Gastrocnemius medialis (tissue), 4 donors: ENCODE measurements around the gene GIT2. TPM values are rescaled to one million over a fixed set of nuclear protein-coding genes. Genes with fewer than 3 reads are reported as not detected.
"Not testable (repeated sequence)": the region's sequence is repeated elsewhere in the genome, so short reads cannot be mapped to it uniquely, and the experiment has no call there.

ENCODE experiments used
- ATAC-seq, 2 donors: fragments of 150-250 bp; one replicate each; pipeline ENCODE4 v1.9.1; 2016
- DNase-seq, 2 donors: peaks; one replicate each; pipeline ENCODE4 v3.0.0-alpha.2; 2019
- H3K27ac ChIP-seq, 4 donors: fragments of 200-600 bp; sonication (generic); 1 replicate in 1 of 4; 2 replicates in 3 of 4; pipeline ENCODE4 v1.5.1; 2016 to 2018; ENCODE audit warnings: mild to moderate bottlenecking in 2 of 4, moderate library complexity in 1 of 4
- H3K27me3 ChIP-seq, 3 donors: fragments of 200-600 bp; sonication (generic) in 2 of 3; 1 replicate in 1 of 3; 2 replicates in 2 of 3; pipeline versions ENCODE4 v1.5.1 to v1.6.0; 2016 to 2019; ENCODE audit warnings: mild to moderate bottlenecking in 1 of 3, moderate library complexity in 1 of 3
- H3K36me3 ChIP-seq, 2 donors: fragments of 200-600 bp; sonication (generic) in 1 of 2; one replicate each; pipeline ENCODE4 v1.5.1; 2017 to 2018
- H3K4me1 ChIP-seq, 2 donors: fragments of 200-600 bp; sonication (generic) in 1 of 2; one replicate each; pipeline ENCODE4 v1.5.1; 2016 to 2017; ENCODE audit warnings: mild to moderate bottlenecking in 2 of 2
- H3K4me3 ChIP-seq, 4 donors: fragments of 200-600 bp; sonication (generic) in 3 of 4; 1 replicate in 1 of 4; 2 replicates in 3 of 4; pipeline ENCODE4 v1.5.1; 2016 to 2019; ENCODE audit warnings: mild to moderate bottlenecking in 2 of 4
- H3K9me3 ChIP-seq, 3 donors: fragments of 200-600 bp; sonication (generic) in 2 of 3; 1 replicate in 1 of 3; 2 replicates in 2 of 3; pipeline ENCODE4 v1.5.1; 2016 to 2019
- POLR2A ChIP-seq, 2 donors: fragments of 450-650 bp; IDR thresholded peaks; one replicate each; pipeline ENCODE4 v1.6.1; 2017; ENCODE audit warnings: antibody characterized with exemption in 2 of 2, mild to moderate bottlenecking in 2 of 2, moderate library complexity in 2 of 2
- in situ Hi-C, 4 donors: fragments of 200-750 bp; cut with MboI; loops; one replicate each; pipeline versions ENCODE4 v1.15.0 to v1.8.0; 2017; ENCODE audit warnings: low sequenced_read_pairs in 4 of 4
- intact Hi-C: fragments of 100-400 bp; cut with DNase I; formaldehyde crosslinking; loops from one replicate; pipeline ENCODE4 v1.15.1; 2023; ENCODE audit warnings: low total_unique reads
- total RNA-seq, 4 donors: library from RNA; depleted of rRNA; stranded (reverse); fragments of >200 nt; gene quantifications; one replicate each; pipeline versions ENCODE4 v1.1.0 to v1.2.3, GENCODE V29; 2016
- TF ChIP-seq, protein P1 (sequence below), 5 experiments: fragments of 450-650 bp in 3 of 5; fragments of 200-600 bp in 2 of 5; sonication (generic) in 2 of 5; IDR thresholded peaks in 4 of 5; conservative IDR thresholded peaks in 1 of 5; 1 replicate in 4 of 5; 2 replicates in 1 of 5; pipeline ENCODE4 v1.5.1; 2016 to 2019; ENCODE audit warnings: antibody characterized with exemption in 5 of 5, mild to moderate bottlenecking in 3 of 5, moderate library complexity in 3 of 5

GIT2 gene
- total RNA-seq, 4 donors from 2014 or later = 23.4 to 32.1 (median 23.6) TPM

DNA sequence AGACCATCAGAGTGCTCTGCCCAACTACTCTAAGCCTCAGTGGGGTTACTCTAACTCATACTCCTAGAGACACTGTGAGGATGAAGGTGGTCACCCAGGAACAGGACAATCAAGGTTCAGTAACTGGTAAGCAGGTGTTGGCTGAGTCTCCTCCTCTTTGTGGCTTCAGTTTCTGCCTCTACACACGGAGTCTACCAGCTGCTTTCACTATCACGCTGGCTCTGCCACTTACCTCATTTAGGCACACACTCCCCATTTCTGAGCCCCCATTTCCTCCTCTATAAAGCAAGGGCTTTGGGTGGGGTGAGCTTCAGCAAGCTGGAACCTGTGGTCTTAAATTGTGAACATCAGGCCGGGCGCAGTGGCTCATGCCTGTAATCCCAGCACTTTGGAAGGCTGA, 103.4 kb downstream of the GIT2 start:
- in situ Hi-C loops = no loop called here

DNA sequence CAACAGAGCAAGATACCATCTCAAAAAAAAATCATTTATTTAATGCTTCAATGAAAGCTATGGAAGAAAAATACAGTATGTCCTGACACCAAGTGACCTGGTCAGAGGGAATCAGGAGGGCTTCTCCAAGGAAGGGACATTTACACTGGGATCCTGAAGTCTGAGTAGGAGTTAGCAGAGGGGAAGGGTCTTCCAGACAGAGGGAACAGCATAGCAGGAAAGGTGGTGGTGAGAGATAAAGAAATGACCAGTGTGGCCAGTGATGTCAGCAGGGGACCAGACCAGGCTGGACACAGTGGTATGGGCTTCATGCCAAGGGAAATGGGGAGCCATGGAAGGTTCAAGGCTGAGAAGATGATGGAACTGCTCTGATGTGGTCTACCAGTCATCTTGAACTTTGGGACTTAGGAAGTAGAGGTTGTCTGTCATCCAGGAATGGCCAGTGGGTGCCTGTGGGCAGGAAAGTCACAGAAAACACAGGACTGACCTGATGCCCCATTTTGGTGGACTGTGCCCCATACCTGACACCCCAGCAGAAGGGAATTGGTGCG, 103.9 kb downstream of the GIT2 start:
- ATAC-seq (no peak), DNase-seq (no peak)
- Histone ChIP-seq H3K9me3 (no peaks in the 10 kb centered on the region), H3K27ac (no peak overlapping the region), H3K27me3 (peaks cover 0 to 3% (median 0%) of the 10 kb centered on the region in 3 donors), H3K36me3 (no peaks in the 10 kb centered on the region), H3K4me1 (no peaks in the 10 kb centered on the region), H3K4me3 (no peak overlapping the region)
- in situ Hi-C loops (no loop called here), intact Hi-C loops (no loop called here)
- TF ChIP-seq, protein P1, sequence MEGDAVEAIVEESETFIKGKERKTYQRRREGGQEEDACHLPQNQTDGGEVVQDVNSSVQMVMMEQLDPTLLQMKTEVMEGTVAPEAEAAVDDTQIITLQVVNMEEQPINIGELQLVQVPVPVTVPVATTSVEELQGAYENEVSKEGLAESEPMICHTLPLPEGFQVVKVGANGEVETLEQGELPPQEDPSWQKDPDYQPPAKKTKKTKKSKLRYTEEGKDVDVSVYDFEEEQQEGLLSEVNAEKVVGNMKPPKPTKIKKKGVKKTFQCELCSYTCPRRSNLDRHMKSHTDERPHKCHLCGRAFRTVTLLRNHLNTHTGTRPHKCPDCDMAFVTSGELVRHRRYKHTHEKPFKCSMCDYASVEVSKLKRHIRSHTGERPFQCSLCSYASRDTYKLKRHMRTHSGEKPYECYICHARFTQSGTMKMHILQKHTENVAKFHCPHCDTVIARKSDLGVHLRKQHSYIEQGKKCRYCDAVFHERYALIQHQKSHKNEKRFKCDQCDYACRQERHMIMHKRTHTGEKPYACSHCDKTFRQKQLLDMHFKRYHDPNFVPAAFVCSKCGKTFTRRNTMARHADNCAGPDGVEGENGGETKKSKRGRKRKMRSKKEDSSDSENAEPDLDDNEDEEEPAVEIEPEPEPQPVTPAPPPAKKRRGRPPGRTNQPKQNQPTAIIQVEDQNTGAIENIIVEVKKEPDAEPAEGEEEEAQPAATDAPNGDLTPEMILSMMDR (IDR thresholded peaks at IDR 0.05 in 4 of 5, conservative IDR thresholded peaks at IDR 0.05 in 1 of 5) = no peak
- no peak for TF ChIP-seq POLR2A (IDR thresholded peaks at IDR 0.05)

More for the DNA sequence above, 103.4 kb downstream of the GIT2 start:
- Histone ChIP-seq H3K9me3 (no peaks in the 10 kb centered on the region), H3K27me3 (peaks cover 0 to 3% (median 0%) of the 10 kb centered on the region in 3 donors), H3K27ac (no peak overlapping the region), H3K4me1 (no peaks in the 10 kb centered on the region), H3K4me3 (no peak overlapping the region), H3K36me3 (no peaks in the 10 kb centered on the region)
- ATAC-seq = no peak
- intact Hi-C loops = no loop called here
- TF ChIP-seq POLR2A (IDR thresholded peaks at IDR 0.05) = no peak
- TF ChIP-seq, protein P1 (IDR thresholded peaks at IDR 0.05 in 4 of 5, conservative IDR thresholded peaks at IDR 0.05 in 1 of 5) = no peak
- no peak for DNase-seq

DNA sequence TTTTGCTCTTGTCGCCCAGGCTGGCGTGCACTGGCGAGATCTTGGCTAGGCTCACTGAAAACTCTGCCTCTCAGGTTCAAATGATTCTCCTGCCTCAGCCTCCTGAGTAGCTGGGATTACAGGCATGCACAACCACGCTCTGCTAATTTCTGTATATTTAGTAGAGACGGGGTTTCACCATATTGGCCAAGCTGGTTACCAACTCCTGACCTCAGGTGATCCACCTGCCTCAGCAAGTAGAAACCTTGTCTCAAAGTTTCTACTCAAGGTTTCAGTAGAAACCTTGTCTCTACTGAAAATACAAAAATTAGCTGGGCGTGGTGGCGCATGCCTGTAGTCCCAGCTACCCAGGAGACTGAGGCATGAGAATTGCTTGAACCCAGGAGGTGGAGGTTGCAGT, 104.4 kb downstream of the GIT2 start:
- ATAC-seq, H3K4me3 ChIP-seq, H3K27ac ChIP-seq, H3K9me3 ChIP-seq, intact Hi-C loops, H3K36me3 ChIP-seq, DNase-seq, H3K4me1 ChIP-seq, H3K27me3 ChIP-seq, in situ Hi-C loops: not testable (repeated sequence)

DNA sequence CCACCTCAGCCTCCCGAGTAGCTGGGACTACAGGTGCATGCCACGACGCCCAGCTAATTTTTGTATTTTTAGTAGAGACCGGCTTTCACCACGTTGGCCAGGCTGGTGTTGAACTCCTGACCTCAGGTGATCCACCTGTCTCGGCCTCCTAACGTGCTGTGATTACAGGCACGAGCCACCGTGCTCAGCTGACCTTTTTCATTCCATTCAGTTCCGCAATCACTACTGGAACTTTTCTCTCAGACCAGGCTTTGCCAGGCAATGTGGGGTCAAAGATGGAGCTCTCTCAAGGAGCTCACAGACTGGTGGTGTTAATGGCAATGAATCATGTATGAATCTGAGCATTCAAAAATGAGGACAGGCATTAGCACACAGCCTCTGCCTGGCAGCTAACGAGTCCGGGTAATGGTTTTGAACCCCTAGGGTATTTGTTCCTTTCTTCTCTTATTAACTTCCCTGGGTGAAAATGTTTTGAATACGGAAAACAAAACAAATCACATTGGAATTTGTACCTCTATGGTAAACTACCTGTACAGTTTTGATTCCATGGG, 105.5 kb downstream of the GIT2 start:
- Histone ChIP-seq H3K4me3 (no peak overlapping the region), H3K4me1 (no peaks in the 10 kb centered on the region), H3K27me3 (peaks cover 0 to 3% (median 0%) of the 10 kb centered on the region in 3 donors), H3K36me3 (no peaks in the 10 kb centered on the region), H3K9me3 (no peaks in the 10 kb centered on the region), H3K27ac (no peak overlapping the region)
- intact Hi-C loops = no loop called here
- no peak for DNase-seq
- in situ Hi-C loops = no loop called here
- no peak for ATAC-seq
- no peak for TF ChIP-seq POLR2A (IDR thresholded peaks at IDR 0.05)
- TF ChIP-seq, protein P1 (IDR thresholded peaks at IDR 0.05 in 4 of 5, conservative IDR thresholded peaks at IDR 0.05 in 1 of 5) = no peak

DNA sequence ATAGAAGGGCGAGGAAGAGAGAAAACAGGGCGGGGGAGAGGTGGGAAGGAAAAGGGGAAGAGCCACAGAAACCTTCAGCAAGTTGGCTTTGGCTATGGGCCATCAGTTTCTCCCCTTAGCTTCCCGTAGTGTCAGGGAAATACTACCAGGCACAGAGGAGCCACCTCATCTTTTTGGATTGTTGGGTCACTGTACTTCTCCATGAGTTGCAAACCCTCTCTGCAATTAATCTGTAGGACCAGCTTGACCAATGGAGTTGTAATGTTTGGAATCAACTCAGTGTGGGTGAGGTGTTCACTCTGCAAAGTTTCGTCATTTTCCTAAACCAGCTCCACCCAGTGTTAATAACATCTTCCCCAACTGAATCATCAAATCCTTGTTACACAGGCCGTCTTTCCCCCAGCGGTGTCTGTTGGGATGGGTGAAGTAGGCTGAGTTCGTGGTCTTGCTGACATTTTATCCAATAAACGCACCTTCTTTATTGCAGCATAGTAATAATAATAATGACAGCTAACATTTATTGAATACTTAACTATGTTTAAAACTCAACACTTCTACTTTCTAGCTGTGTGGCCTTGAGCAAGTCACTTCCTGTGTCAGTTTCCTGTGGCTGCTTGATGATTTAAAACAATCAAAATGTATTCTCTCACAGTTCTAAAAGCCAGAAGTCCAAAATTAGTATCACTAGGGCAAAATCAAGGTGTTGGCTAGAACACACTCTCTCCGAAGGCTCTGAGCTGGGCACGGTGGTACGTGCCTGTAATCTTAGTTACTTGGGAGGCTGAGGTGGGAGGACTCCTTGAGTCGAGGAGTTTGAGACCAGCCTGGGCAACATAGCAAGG, 107.8 kb downstream of the GIT2 start:
- Histone ChIP-seq H3K27ac (peak overlapping the region; percentile 24 to 64 (median 43)), H3K4me1 (no peaks in the 10 kb centered on the region), H3K36me3 (no peaks in the 10 kb centered on the region), H3K27me3 (peaks cover 0 to 3% (median 0%) of the 10 kb centered on the region in 3 donors), H3K4me3 (no peak overlapping the region), H3K9me3 (no peaks in the 10 kb centered on the region)
- intact Hi-C loops = loop anchor here (10.0 kb wide), 1 partner anchor 174 kb away; the partner anchor contains the start of gene FAM222A
- DNase-seq (no peak), ATAC-seq (peak; percentile 49 to 60)
- TF ChIP-seq, protein P1 (IDR thresholded peaks at IDR 0.05 in 4 of 5, conservative IDR thresholded peaks at IDR 0.05 in 1 of 5) = no peak
- TF ChIP-seq POLR2A (IDR thresholded peaks at IDR 0.05) = no peak
- in situ Hi-C loops = no loop called here
